Smooth muscle cell (in vitro differentiated cells): ENCODE data around the gene CNTNAP2. TPM values are rescaled to one million over a fixed set of nuclear protein-coding genes. Genes with fewer than 3 reads are reported as not detected.

Experiments
- DNase-seq: peaks from one replicate; lab custom pipeline; 2025; ENCODE audit not compliant: unreplicated experiment; lab: John Stamatoyannopoulos, UW
- H2AFZ ChIP-seq: fragments of 200-600 bp; sonication (generic); 2 replicates; pipeline ENCODE4 v1.6.0; 2016; ENCODE audit warnings: antibody characterized with exemption, low read depth, mild to moderate bottlenecking
- H3F3A ChIP-seq: fragments of 200-600 bp; sonication (generic); 2 replicates; pipeline ENCODE4 v1.6.0; 2017; ENCODE audit warnings: antibody characterized with exemption, low read depth
- H3K27ac ChIP-seq: fragments of 200-600 bp; sonication (generic); 2 replicates; pipeline ENCODE4 v1.5.1; 2016; ENCODE audit warnings: low read depth, mild to moderate bottlenecking
- H3K27me3 ChIP-seq: fragments of 200-600 bp; sonication (generic); 2 replicates; pipeline ENCODE4 v1.6.1; 2016; ENCODE audit warnings: low read depth, mild to moderate bottlenecking
- H3K36me3 ChIP-seq: fragments of 200-600 bp; sonication (generic); 2 replicates; pipeline ENCODE4 v1.5.1; 2016; ENCODE audit warnings: low read depth
- H3K4me1 ChIP-seq: fragments of 200-600 bp; sonication (generic); 2 replicates; pipeline ENCODE4 v1.5.1; 2016; ENCODE audit warnings: low read depth
- H3K4me2 ChIP-seq: fragments of 200-600 bp; sonication (generic); 2 replicates; pipeline ENCODE4 v1.6.0; 2016; ENCODE audit warnings: mild to moderate bottlenecking
- H3K4me3 ChIP-seq: fragments of 200-600 bp; sonication (generic); 2 replicates; pipeline ENCODE4 v1.5.1; 2016; ENCODE audit warnings: mild to moderate bottlenecking
- H3K79me2 ChIP-seq: fragments of 200-600 bp; sonication (generic); 2 replicates; pipeline ENCODE4 v1.6.0; 2016; ENCODE audit warnings: low read depth, mild to moderate bottlenecking
- H3K9ac ChIP-seq: fragments of 200-600 bp; sonication (generic); 2 replicates; pipeline ENCODE4 v1.6.0; 2016; ENCODE audit warnings: low read depth
- H3K9me3 ChIP-seq: fragments of 200-600 bp; sonication (generic); replicated peaks from 2 replicates; pipeline ENCODE4 v1.5.1; 2016; ENCODE audit warnings: low read depth
- H4K20me1 ChIP-seq: fragments of 200-600 bp; sonication (generic); 2 replicates; pipeline ENCODE4 v1.6.0; 2016; ENCODE audit warnings: low read depth
- CTCF ChIP-seq: fragments of 200-600 bp; sonication (generic); IDR thresholded peaks from 2 replicates; pipeline ENCODE4 v1.5.1; 2017; ENCODE audit warnings: borderline replicate concordance, mild to moderate bottlenecking, antibody characterized with exemption; ENCODE audit not compliant: insufficient read depth, poor library complexity, severe bottlenecking
- WGBS: methylation state at CpG from one replicate; pipeline ENCODE4 v1.1.7; 2016; ENCODE audit warnings: low lambda C conversion rate; 5-methylcytosine and 5-hydroxymethylcytosine counted together
- polyA plus RNA-seq: library from polyadenylated mRNA; unstranded; fragments of >200 nt; fragmentation: Nextera tagmentation; extraction: Ambion mirVana; gene quantifications from 2 replicates; pipeline ENCODE4 v1.2.1, GENCODE V29; 2016
- total RNA-seq: library from RNA; depleted of rRNA; stranded (reverse); fragments of >200 nt; gene quantifications from 2 replicates; pipeline ENCODE4 v1.2.3, GENCODE V29; 2014

Gene CNTNAP2
- total and polyA plus RNA-seq, 2 experiments from 2014 or later: 1.7 to 9.0 TPM

- Histone ChIP-seq H3K27ac (no peak overlapping the region), H3K9me3 (no peaks in the 10 kb centered on the region), H3K9ac (no peak overlapping the region), H3F3A (no peaks in the 10 kb centered on the region), H3K36me3 (no peaks in the 10 kb centered on the region), H3K4me3 (no peak overlapping the region), H2AFZ (no peak overlapping the region), H4K20me1 (no peaks in the 10 kb centered on the region), H3K79me2 (no peaks in the 10 kb centered on the region), H3K4me1 (no peaks in the 10 kb centered on the region), H3K27me3 (no peaks in the 10 kb centered on the region), H3K4me2 (no peak overlapping the region)
- TF ChIP-seq CTCF: no peak
- WGBS: 89% methylated on average over 4 of the region's 4 CpGs
- DNase-seq: no peak
These were observed 1800.0 kb downstream of the CNTNAP2 start for GRCh38 chr7:147916573-147916972.

DNA sequence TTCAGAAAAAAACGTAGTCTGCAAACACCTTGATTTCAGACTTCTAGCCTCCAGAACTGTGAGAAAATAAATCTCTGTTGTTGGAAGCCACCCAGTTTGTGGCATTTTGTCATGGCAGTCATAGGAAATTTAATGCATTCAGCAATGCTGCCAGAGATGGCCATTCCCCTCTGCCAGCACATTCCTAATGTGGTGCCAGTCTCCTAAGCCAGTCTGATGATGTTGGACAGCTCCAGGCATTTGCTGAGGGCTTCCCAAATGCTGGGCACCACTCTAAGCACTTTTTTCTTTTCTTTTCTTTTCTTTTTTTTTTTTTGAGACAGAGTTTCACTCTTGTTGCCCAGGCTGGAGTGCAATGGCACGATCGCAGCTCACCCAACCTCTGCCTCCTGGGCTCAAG lies 1807.2 kb downstream of the CNTNAP2 start:
- H3K4me2 ChIP-seq: no peak overlapping the region
- no peaks in the 10 kb centered on the region for H3K79me2 ChIP-seq
- no peaks in the 10 kb centered on the region for H3K4me1 ChIP-seq
- no peaks in the 10 kb centered on the region for H3K27me3 ChIP-seq
- 98% methylated on average over 3 of the region's 3 CpGs for WGBS
- H3K9ac ChIP-seq: no peak overlapping the region
- DNase-seq: no peak
- TF ChIP-seq CTCF: no peak
- no peak overlapping the region for H3K4me3 ChIP-seq
- no peaks in the 10 kb centered on the region for H3K36me3 ChIP-seq
- no peak overlapping the region for H3K27ac ChIP-seq
- no peaks in the 10 kb centered on the region for H3K9me3 ChIP-seq
- H4K20me1 ChIP-seq: no peaks in the 10 kb centered on the region
- no peaks in the 10 kb centered on the region for H3F3A ChIP-seq
- H2AFZ ChIP-seq: no peak overlapping the region

- H3K27me3 ChIP-seq: no peaks in the 10 kb centered on the region
- no peaks in the 10 kb centered on the region for H3K9me3 ChIP-seq
- no peaks in the 10 kb centered on the region for H3K79me2 ChIP-seq
- no peak for TF ChIP-seq CTCF
- no peak overlapping the region for H2AFZ ChIP-seq
- no peaks in the 10 kb centered on the region for H4K20me1 ChIP-seq
- no peak for DNase-seq
- H3K27ac ChIP-seq: no peak overlapping the region
- H3K9ac ChIP-seq: no peak overlapping the region
- no peaks in the 10 kb centered on the region for H3K36me3 ChIP-seq
- H3K4me2 ChIP-seq: no peak overlapping the region
- no peaks in the 10 kb centered on the region for H3K4me1 ChIP-seq
- no peak overlapping the region for H3K4me3 ChIP-seq
- 76% methylated on average over 4 of the region's 4 CpGs for WGBS
- H3F3A ChIP-seq: no peaks in the 10 kb centered on the region
These were observed 1820.8 kb downstream of the CNTNAP2 start for GRCh38 chr7:147937428-147937827.

GRCh38 chr7:147941381-147941780 lies 1824.8 kb downstream of the CNTNAP2 start:
- no peaks in the 10 kb centered on the region for H3K9me3 ChIP-seq
- H3K4me2 ChIP-seq: no peak overlapping the region
- no peak for DNase-seq
- H3F3A ChIP-seq: no peaks in the 10 kb centered on the region
- H4K20me1 ChIP-seq: no peaks in the 10 kb centered on the region
- 75% methylated on average over 3 of the region's 3 CpGs for WGBS
- no peak for TF ChIP-seq CTCF
- H3K27me3 ChIP-seq: no peaks in the 10 kb centered on the region
- no peaks in the 10 kb centered on the region for H3K36me3 ChIP-seq
- H3K4me3 ChIP-seq: no peak overlapping the region
- no peak overlapping the region for H3K9ac ChIP-seq
- H3K79me2 ChIP-seq: no peaks in the 10 kb centered on the region
- no peaks in the 10 kb centered on the region for H3K4me1 ChIP-seq
- H3K27ac ChIP-seq: no peak overlapping the region
- H2AFZ ChIP-seq: peak overlapping the region; percentile 12
